ENCODE data around the gene CD300H.
"Not testable (repeated sequence)": the region's sequence is repeated elsewhere in the genome, so short reads cannot be mapped to it uniquely, and the experiment has no call there.

CD300H gene

DNA sequence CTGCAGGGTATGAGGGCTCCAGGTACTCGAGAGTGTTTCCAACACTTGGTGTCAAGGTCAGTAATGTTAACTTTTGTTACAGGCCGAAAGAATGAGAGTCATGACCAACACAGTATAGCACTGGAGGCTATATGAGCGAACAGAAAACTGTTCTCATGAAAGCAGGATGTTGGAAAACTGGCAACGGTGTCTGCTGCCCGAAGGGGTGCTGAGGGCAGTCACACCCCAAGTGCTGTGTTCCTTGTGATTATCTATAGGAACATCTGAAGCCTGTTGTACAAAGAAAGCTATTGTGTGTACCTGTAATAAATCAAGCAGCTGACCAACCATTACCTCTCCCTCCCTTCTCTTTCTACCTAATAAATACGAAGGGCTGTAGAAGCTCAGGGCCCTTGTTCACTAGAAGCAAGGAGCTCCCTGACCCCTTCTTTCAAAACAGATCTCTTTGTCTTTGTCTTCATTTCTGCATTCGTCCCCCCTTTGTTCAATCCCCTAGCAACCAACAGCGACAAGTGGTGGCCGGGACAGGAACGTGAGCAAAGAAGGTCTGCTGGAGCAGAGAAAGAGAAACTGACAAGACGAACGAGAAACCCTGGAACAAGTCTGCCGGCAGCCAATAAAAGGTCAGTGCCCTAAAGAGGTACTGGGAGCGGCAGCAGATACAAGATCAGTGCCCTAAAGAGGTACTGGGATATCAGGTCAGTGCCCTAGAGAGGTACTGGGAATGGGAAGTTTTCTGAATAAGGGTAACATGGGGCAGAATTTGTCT lies 17.2 kb upstream of the CD300H start:
- DNase-seq = no peak

GRCh38 chr17:74582633-74583032 lies 15.3 kb upstream of the CD300H start:
- no peak for DNase-seq

DNA sequence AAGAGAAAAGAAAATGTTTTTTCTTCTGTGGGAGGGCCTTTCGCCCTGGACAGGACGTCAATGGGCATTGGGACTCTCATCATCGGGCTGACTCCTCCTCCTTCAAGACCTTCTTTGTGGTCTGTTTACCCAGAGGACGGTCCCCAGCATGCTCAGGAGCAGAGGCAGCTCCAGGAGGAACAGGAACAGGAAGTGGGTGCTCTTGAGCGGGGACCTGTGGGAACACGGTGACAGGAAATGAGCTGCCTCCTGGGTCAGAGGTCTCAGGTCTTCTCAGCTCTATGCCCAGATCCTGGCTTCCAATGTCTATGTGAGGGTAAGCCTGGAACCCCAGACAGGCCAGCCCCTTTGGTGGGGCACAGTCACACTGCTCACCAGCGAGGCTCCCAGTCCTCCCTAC lies 12.6 kb upstream of the CD300H start:
- DNase-seq = no peak

- DNase-seq = no peak
These were observed 11.7 kb upstream of the CD300H start for GRCh38 chr17:74578979-74579378.

- DNase-seq = no peak
These were observed 7.3 kb upstream of the CD300H start for GRCh38 chr17:74574489-74575142.

DNA sequence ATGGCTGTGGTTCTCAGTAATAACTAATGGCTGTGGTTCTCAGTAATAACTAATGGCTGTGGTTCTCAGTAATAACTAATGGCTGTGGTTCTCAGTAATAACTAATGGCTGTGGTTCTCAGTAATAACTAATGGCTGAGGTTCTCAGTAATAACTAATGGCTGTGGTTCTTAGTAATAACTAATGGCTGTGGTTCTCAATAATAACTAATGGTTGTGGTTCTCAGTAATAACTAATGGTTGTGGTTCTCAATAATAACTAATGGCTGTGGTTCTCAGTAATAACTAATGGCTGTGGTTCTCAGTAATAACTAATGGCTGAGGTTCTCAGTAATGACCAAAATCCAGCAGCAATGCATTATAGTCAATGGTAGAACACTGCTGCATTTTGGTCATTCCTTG lies 6.3 kb upstream of the CD300H start:
- DNase-seq = not testable (repeated sequence)

- DNase-seq = no peak
These were observed 5.9 kb upstream of the CD300H start for GRCh38 chr17:74573169-74573568.

GRCh38 chr17:74571621-74572270 lies 4.4 kb upstream of the CD300H start:
- DNase-seq = no peak

DNA sequence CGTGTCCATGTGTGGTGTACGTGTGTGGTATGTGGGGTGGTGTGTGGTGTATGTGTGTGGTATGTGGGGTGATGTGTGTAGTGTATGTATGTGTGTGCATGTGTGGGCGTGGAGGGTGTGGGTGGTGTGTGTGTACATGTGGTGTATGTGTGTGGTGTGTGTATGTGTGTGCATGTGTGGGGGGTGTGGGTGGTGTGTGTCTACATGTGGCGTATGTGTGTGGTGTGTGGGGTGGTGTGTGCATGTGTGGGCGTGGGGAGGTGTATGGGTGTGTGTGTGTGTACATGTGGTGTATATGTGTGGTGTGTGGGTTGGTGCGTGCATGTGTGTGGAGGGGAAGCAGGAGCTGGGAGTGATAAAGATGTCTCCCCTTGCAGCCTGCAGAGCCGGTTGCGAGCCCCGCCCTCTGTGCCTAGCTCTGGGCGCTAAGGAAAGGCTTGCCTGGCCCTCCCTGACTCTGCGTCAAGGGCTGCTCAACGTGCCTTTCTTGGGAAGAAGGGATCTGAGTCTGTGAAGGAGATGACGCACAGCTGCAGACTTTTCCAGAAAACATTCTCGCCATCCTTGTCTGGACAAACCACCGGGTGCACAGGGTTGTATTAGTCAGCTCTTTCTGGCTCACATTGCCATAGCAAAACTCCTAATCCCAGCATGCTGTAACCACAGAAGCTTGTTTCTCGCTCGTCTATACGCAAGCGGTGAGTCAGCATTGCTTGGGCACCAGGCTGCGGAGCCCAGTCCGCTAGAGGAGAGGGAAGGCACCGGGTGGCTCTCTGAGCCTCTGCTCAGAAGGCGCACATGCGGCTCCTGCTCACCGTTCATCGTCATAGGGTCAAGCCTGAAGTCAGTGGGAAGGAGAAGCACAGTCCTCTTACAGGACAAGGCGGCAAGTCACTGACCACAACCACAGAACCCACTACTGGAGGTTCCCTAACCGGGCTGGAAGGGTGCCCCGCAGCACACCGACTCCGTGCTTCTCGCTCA lies 2.0 kb upstream of the CD300H start:
- DNase-seq = peak; percentile 96

GRCh38 chr17:74568106-74568873 lies 981 bp upstream of the CD300H start:
- DNase-seq = peak; percentile 33

- peak; percentile 24 for DNase-seq
These were observed 1.1 kb downstream of the CD300H start for GRCh38 chr17:74566132-74566753.

DNA sequence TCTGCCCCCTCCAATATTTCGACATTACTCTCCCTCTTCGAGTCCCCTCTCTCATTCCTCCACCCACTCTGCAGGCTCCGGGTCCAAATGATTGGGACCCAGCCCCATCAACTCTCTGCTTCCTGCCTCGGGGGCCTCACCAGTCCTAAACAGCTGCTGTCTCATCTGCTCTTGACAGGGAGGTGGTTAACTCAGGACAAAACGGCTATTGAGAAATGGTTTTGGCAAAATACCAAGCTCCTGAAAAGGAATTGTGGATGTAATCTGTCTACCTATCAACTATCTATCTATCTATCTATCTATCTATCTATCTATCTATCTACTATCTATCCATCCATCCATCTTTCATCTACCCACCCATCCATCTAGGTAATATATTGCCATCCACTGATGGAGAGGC lies 2.2 kb downstream of the CD300H start:
- DNase-seq = no peak

GRCh38 chr17:74563358-74563757 lies 4.0 kb downstream of the CD300H start:
- no peak for DNase-seq

GRCh38 chr17:74561586-74561985 lies 5.7 kb downstream of the CD300H start:
- no peak for DNase-seq

DNA sequence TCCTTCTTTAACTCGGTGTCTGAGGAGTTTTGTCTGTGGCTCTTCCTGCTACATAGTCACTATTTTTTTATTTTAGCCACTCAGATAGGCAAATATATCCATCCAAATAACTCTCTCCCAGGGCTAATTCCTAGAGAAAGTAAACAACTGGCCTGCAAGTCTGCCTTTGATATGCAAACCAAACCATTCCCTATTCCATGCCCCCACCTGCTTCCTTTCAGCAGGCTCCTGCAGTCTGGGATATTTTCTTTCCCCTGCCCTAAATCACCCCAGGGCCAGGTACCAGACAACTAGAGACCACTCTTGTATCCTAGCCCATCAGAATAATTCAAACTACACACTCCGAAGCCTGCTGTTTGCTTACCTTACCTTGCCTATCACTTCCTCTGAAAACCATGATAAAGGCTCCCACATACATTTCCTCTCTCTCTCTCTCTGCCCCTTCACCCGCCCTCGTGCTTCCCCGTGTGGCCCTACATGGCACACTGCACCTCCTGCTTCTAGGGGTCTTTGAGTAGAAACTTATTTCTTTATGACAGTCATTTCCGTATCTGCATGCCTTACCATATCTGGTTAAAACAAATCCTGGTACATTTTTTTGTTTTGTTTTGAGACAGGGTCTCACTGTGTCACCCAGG lies 8.3 kb downstream of the CD300H start:
- DNase-seq = no peak

DNA sequence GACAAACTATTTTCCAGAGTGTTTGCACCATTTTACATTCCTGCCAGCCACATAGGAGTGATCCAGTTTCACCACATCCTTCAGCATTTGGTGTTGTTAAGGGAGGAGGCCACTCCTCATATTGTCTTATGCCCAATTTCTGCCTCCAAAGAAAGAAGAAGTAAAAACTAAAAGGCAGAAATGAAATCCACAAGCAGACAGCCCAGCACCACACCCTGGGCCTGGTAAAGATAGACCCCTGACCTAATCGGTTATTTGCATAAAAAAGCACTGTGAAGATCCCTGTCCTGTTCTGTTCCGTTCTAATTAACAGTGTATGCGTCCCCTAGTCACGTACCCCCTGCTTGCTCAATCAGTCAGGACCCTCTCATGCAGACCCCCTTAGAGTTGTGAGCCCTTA lies 8.9 kb downstream of the CD300H start:
- DNase-seq = not testable (repeated sequence)

GRCh38 chr17:74555427-74555940 lies 11.8 kb downstream of the CD300H start:
- no peak for DNase-seq

DNA sequence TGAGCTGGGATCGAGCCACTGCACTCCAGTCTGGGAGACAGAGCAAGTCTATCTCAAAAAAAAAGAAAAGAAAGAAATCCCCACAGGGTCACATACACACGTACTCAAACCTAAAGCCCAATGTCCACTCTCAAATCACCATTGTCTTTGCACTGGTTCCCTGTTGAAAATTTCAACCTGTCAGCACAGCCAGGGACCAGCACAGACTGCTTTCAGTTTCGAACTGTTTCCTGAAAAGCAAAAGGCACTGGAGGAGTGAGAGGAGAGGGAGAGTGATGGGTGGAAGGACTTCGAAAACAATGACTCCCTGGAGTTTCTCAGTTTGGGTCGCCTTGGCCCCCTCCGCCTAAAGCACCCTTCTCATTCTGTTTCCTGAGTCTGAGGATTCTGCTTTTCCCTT lies 12.4 kb downstream of the CD300H start:
- no peak for DNase-seq

- DNase-seq = no peak
These were observed 15.3 kb downstream of the CD300H start for GRCh38 chr17:74552037-74552436.

- no peak for DNase-seq
These were observed 16.7 kb downstream of the CD300H start for GRCh38 chr17:74550602-74551001.

GRCh38 chr17:74549343-74549742 lies 18.0 kb downstream of the CD300H start:
- no peak for DNase-seq
